Right hindlimb (tissue), 1 donor: Measurements from ENCODE around the gene SV2C.
"Not testable (repeated sequence)": the region's sequence is repeated elsewhere in the genome, so short reads cannot be mapped to it uniquely, and the experiment has no call there.

Source experiments
- DNase-seq: peaks from one replicate; pipeline ENCODE4 v3.0.0-alpha.2; 2018

Gene SV2C, protein sequence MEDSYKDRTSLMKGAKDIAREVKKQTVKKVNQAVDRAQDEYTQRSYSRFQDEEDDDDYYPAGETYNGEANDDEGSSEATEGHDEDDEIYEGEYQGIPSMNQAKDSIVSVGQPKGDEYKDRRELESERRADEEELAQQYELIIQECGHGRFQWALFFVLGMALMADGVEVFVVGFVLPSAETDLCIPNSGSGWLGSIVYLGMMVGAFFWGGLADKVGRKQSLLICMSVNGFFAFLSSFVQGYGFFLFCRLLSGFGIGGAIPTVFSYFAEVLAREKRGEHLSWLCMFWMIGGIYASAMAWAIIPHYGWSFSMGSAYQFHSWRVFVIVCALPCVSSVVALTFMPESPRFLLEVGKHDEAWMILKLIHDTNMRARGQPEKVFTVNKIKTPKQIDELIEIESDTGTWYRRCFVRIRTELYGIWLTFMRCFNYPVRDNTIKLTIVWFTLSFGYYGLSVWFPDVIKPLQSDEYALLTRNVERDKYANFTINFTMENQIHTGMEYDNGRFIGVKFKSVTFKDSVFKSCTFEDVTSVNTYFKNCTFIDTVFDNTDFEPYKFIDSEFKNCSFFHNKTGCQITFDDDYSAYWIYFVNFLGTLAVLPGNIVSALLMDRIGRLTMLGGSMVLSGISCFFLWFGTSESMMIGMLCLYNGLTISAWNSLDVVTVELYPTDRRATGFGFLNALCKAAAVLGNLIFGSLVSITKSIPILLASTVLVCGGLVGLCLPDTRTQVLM

DNA sequence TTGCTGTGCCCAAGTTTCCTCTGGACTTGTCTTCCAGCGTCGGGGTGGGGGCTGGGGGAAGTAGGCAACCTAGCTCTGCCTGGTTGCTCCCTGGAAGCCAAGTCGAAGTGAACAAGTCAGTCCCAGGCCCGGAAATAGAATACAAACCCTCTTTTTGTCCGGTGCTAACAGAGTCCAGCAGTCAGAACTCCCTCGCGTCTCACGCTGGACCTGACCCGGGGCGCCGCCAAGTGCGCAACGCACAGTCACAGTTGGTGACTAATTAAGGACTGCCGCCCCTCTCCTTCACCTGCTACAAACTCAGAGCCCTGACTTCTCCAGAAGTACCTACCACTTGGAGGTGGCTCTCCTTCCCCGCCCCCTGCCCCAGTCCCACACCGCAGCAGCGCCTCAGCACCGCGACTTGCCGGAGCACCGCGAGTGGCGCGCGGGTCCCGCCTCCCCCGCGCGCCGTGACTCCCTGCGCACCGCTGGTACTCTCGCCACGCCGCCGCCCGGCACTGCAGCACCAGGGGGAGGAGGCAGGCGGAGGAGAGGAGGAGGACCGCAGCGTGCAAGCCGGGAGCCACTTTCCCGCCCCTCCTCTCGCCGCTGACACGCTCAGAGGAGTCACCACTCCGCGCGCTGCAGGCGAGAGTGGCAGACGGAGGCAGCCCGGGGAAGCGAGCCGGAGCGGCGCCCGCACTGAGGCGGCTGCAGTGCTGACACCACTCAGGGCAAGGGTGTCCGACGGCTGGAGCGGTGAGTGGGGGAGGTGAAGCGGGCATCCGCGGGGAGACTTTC, at the start of gene SV2C:
SV2C (plus strand) TSS at position 612 of the 783 bp plus-strand sequence. CDS start 48,368 bp downstream, outside the sequence.
- no peak for DNase-seq

DNA sequence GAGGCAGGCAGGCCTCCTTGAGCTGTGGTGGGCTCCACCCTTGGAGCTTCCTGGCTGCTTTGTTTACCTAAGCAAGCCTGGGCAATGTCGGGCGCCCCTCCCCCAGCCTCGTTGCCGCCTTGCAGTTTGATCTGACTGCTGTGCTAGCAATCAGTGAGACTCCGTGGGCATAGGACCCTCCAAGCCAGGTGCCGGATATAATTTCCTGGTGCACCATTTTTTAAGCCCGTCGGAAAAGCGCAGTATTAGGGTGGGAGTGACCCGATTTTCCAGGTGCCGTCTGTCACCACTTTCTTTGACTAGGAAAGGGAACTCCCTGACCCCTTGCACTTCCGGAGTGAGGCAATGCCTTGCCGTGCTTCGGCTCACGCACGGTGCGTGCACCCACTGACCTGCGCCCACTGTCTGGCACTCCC, 45.4 kb upstream of the SV2C start:
- not testable (repeated sequence) for DNase-seq

DNA sequence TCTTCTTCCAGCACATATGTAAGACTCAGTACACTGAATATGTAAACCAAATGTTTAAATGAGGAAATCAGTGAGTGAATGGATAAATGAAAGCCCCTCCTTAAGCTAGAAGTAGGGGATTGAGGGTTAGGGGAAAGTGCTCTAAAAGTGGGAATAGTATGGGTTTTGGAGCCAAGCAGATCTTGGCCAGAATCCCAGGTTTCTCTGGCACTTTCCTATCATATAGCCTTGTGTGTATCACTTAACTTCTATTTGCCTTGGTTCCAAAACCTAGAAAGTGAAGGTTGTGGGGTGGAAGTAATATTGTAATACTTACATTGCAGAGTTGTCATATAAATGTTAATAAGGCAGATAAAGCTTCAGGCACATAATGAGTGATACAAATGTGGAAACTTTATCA, 45.0 kb upstream of the SV2C start:
- DNase-seq: no peak

DNA sequence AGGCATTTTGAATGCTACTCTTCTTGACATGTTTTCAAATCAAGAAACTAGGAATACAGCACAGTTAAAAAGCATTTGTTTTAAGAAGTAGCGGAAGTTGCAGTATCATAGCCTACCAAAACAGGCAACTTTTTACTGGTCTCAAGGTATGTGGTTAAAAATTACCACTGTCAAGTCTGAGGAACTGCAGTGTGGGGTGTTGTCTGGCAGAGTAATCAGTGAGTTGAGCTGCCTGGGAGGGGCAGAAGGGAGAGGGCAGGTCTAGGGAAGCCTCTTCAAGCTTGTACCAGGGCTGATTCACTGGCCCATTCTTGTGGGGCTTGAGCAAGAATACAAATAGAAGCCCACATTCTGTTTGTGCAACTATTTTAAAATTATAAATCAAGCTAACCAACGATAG, 42.4 kb upstream of the SV2C start:
- no peak for DNase-seq

DNA sequence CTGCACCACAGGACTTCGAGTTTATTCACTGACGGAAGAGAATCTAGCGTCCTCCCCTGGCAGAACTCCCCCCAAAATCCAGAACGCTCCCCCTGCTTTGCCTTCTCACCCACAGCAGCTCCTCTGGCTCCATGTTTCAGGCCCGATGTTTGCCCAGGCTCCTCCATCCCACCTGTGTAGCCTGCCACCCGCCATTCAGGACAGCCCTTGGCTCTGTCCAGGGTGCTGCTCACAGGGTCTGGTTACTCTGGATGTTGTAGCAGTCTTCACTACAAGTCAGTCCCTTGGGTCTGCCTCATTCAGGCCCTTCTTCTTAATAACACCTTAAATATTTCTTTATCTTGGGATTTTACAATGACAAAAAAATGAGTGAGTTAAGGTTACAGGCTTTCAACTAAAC, 41.3 kb upstream of the SV2C start:
- DNase-seq: no peak

DNA sequence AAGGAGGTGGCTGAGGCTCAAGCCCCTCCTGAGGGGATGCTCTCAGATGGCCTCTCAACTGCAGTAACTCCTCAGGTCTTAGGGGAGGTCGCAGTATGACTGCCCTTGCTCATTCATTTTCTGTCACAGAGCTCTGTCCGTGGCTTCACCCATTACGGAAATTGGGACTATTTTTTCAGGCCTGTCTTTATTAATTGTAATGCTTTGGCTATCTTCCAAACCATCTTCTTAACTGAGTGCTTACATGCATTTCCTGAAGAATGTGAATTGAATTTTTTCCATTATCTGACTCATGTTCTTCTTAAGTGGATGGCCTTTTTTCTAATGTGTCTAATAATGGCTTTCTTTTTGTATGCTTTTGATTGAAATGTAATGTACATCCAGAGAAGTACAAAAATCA, 36.4 kb upstream of the SV2C start:
- DNase-seq: no peak

DNA sequence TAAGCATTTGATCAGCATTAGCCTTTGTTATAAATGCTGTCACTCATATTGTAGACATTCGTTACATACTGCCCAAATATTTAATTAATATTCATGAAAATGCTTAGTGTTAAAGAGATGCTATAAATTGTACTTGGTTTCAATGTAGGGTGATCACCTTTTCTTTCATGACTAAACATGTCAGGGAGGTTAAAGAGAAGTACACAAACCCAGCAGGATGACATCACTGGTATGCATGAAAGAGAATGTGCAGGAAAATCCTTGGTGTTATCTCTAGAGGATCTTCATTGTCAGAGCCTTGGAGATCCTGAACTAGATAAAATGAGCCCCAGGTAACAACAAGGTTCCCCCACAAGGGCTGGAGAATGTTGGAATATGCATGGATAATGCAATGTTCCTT, 33.0 kb upstream of the SV2C start:
- DNase-seq: no peak

DNA sequence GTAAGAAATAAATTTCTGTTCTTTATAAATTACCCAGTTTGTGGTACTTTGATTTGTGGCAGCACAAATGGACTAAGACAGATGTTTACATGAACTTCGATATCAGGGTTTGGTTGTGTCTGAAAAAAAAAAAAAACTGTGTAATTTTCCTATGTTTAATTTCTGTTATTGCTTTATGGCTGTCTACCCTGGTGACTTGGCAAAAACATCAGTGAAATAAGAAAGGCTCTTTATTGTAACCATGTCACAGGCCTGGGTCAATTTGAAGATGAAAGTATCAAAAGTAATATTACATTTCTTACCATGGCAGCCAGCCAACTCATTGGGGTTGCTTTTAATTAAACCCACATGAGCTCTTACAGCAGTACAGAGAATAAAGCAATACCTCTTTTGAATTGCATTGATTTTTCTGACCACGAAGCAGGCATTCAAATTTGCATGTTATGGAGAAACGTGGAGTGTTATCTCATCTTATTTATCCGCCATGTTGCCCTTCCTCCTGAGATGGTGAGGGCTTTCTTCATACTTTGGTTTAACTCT, 20.6 kb upstream of the SV2C start:
- no peak for DNase-seq

DNA sequence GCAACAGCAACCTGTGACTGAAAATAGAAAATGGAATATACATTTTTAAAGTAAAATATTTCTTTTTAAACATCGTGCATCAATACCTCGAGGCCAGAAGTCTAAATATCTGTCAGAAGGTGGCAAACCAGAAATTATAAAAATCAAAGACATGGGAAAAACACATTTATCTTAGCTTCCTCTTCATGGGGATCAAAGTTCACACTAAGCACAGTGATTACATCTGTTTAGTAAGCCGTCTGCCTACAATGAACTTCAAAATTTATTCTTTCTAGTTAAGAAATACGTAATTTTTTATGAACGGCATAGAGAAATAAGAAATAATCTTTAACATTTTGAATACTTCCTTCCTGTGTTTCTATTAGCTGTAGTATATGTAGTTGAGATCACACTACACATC, 17.9 kb upstream of the SV2C start:
- DNase-seq: no peak

DNA sequence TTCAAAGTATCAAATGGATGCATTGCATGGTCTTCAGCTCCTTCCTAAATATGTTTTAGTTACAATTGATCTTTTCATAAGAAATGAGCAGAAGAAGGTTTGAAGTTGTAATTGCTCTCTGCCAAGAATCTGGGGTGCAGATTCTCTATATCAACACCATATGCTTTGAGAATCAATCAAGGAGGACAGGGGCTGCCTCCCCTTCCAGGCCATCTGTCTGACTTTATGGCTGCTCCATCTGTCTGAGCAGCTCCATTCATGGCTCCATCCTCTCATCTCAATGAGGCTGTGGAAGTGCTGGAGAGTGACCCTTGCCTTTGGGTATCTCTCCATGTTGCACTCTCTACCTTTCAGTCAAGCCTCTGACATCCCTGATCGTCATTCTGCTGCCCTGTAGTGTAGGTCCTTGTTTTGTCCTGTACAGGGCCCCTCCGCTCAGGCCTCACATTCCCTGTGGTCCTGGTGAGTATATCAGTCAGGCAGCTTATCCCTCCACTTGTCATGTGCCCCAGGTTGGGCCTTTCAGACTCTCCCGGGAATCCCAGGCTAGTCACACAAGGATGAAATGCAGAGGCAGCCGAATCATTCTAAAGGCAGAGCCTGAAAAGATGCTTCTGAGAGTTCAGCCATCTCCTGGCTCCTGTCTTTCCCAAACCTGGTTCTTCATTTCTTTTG, 14.0 kb upstream of the SV2C start:
- DNase-seq: no peak

DNA sequence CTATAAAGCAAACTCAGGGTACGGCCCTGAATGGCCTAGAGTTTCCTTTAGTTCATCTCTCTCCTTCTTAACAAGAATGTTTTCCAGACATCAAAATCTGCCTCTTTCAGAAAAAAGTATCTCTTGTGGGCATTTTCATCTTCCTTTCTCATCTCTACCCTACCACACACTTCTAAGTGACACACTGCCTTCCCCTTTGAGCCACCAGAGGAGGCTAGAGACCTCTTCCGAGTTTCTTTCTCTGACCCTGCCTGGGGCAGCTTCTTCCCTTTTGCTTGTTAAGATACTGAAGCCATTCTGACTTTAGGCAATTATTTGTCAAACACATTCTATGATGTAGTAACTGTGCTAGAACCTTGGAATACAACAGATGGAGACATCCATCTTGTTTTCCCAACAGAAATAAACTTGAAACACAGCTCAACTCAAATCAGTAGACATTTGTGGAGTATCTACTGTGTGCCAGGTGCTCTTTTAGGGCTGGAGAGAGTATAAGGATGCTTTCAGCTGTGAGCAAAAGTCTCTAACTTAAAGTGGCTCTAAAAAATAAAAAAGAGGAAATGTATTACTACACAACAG, 8.6 kb upstream of the SV2C start:
- DNase-seq: no peak

DNA sequence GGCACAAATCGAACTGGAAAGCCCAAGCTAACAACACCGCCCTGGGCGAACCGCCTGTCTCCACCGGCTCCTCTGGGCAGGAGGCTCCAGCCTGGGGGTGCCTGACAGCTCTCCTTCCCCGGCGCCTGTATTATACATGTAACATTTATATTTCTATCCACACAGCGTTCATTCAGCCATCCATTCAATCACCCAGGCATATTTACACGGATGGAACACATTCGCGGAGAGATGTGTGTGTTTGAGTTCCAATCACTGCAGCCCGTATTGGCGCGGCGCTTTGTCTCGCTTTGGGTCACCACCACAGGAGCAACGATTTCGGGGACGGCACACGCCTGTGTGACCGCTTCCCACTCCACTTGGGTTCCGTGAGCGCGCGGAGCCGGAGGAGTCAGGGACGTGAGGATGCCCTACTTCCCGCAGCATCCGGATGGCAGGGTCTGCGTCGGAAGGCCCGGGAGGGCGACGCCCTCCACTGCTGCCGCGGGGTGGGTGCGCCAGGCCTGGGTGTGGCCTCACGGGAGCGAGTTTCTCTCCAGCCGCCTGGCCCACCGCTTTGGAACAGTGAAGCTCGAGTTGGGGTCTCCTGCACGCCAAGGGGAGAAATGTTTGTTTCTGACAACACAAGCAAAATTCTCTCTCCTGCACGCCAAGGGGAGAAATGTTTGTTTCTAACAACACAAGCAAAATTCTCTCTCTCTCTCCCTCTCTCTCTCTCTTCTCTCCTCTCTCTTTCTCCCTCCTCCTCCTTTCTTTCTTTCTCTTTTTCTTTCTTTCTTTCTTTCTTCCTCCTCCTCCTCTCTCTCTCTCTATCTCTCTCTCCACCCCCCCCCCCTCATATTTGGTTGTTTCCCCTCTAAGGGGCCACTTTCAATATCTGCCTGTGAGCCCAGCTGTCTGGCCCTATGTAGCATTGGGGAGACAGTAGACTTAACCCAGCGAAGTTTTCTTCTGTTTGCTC, 1.1 kb upstream of the SV2C start:
- no peak for DNase-seq

DNA sequence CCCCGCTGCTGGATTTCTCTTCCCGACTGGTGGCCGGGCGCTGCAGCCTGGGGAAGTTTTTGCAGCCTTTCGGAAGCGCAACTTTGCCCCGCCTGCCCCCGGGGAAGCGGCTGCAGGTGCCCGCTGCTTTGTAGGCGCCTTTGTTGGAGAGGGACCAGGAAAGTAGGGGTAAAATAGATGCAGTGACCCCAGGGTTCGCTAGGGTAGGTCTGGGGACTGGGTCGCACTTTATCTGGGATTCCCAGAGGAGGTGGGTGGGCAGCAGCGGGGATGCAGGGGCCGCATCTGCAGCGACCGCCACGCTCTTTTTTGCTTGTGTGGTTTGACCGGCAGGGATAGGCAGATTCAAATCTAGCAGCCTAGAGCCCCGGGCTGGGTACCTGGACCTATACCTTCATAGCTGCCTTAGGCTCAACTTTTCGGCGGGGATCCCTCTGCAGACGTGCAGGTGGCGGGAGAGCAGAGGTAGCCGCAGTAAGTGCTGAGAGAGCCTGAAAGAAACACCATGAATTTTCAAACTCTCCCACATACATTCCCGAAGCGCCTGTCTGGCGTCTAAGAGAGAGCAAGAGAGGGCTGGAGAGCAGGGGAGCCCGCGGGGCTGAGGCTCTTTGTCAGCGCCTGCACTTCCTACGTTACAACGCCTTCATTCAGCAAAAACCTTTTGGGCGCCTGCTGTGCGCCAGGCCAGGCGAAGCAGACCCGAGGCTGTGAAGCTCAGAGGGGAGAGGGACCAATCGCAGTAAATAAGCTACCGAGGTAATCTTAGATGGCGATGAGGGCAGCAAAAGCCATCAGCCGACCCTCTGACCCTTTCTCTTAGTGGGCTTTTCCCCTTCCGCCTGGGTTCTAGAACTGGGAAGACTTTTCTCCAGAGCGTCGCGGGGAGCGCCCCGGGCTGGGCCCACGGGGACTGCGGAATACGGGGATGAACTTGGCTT, 642 bp downstream of the SV2C start:
- DNase-seq: no peak

DNA sequence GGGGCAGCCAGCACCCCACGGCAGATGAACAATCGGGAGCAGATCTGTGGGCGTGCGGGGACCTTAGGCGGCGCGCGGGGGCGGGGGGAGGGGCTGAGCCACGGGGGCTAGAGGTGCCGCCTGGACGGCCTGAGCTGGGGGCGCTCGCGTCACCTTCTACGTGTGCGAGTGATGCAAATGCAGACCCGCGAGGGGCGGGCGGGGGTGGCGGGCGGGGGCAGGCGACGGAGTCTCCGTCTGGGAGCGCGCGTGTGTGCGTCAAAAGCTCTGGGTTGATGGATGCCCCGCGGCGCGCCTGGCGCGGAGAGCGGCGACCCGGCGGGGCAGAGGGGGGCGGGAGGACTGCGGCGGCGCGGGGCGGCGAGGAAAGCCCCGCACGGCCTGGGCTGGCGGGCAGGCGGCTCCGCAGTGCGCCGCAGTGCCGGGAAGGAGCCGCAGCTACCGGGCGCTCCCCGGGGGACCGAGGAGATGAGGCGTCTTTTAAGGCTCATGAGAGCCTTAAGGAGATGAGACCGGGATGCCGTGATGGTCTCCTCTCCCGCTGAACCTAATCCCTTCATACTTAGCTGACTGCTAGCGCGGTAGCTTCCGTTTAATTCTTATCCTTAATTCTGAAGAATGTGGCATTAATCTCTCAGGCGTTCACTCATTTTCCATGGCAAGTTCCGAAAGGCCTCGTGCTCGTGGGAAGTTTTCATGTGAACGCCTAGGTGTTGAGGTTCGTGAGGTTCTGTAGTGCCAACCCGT, 1.5 kb downstream of the SV2C start:
- no peak for DNase-seq

DNA sequence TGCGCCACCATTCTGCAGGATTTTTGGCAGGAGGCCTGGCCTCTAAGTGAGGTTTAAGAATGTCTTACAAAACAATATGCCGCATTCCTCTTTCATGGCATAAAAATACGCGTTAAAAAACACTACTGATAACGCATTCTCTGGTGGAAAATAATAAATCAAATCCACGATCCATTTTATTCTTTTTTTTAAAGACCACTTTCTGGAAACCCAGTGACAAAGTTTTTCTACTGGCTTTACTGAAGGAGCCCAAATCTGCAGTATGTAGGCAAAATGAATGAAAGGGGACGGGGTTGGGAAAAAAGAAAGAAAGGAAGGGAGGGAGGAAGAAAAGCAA, 2.0 kb downstream of the SV2C start:
- no peak for DNase-seq

DNA sequence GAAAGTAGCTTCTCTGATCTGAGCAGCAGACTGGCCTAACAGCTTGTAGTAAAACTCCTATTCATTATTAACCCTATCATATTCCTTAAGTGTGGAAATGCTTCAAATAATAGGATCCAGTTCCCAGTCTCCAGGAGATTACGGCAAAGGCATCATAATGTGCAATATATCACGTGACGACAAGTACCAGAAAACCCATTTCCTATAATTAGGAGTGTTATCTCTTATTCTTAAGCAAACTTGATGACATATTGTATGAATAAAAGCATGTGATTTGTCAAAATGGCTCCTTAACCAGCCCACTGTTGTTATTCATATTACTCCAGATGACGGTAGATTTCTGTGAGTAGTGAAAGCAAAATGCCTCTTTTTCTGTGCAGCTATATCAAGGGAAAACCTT, 2.9 kb downstream of the SV2C start:
- no peak for DNase-seq

DNA sequence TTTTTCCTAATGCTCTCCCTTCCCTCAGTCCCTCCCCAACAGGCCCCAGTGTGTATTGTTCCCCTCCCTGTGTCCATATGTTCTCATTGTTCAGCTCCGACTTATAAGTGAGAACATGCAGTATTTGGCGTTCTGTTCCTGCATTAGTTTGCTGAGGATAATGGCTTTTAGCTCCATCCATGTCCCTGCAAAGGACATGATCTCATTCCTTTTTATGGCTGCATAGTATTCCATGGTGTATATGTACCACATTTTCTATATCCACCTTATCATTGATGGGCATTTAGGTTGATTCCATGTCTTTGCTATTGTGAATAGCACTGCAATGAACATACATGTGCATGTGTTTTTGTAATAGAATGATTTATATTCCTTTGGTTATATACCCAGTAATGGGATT, 6.0 kb downstream of the SV2C start:
- DNase-seq: not testable (repeated sequence)

DNA sequence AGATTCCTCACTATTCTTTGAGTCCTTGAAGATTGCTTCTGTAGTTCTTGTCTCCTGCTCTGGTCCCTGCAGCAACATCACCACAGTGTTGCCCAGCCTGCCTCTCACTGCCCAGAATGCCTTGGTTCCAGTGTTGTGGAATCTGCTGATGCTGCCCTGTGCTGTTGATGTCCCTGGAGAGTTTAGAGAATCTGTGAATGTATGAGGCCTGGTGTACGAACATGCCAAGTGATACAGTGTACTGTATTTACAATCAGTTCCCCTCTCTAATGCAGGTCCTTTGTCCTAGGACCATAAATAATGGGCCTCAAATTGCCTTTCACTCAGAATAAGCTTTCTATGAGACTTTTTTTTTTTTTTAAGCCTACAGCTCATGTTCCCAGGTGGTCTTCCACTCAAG, 8.2 kb downstream of the SV2C start:
- no peak for DNase-seq

DNA sequence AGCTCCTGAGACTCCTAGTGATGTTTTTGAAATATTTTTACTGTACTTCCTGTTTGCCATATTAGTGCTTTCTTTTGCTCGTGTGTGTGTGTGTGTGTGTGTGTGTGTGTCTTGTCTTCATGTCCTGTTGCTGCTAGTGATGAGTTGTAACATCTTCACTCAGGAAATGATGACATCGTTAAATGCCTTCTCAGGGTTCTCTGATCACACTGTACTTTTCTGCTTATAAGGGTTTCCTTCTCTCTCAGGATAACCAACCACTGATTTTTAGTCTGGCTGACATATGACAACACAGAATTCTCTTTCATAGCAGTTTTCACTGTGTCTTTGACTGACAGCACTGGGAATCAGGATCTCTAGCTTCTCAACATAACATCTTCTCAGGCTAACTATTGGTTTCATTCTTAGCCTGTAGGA, 16.1 kb downstream of the SV2C start:
- no peak for DNase-seq
